Epidermal melanocyte (primary cell): ENCODE measurements around the gene CD24.
A peak's percentile ranks its signal among the peaks of the same experiment; 100 is the strongest.
"Not testable (repeated sequence)": the region's sequence is repeated elsewhere in the genome, so short reads cannot be mapped to it uniquely, and the experiment has no call there.

Experiments used
- DNase-seq: peaks from one replicate; pipeline ENCODE4 v3.0.0; 2011; ENCODE audit warnings: low spot score; ENCODE audit not compliant: insufficient read length

Gene CD24

GRCh38 chr6:106974336-106974998 is at the start of gene CD24:
Gene CD24, minus strand, starts transcription at chr6:106974729. Its CDS starts 83 bp downstream, at chr6:106974646.
- DNase-seq: no peak

GRCh38 chr6:107021446-107022185 is 47.1 kb upstream of the CD24 start:
- no peak for DNase-seq

- no peak for DNase-seq
Measured at GRCh38 chr6:107020239-107020638, 45.7 kb upstream of the CD24 start.

GRCh38 chr6:107019628-107020027 is 45.1 kb upstream of the CD24 start:
- not testable (repeated sequence) for DNase-seq

- DNase-seq: peak; percentile 56
Measured at GRCh38 chr6:107019047-107019446, 44.5 kb upstream of the CD24 start.

GRCh38 chr6:107009499-107009898 is 35.0 kb upstream of the CD24 start:
- no peak for DNase-seq

GRCh38 chr6:106997392-106998158 is 23.0 kb upstream of the CD24 start:
- no peak for DNase-seq

- no peak for DNase-seq
Measured at GRCh38 chr6:106995640-106996039, 21.1 kb upstream of the CD24 start.

GRCh38 chr6:106989737-106990136 is 15.2 kb upstream of the CD24 start:
- not testable (repeated sequence) for DNase-seq

GRCh38 chr6:106988664-106989063 is 14.1 kb upstream of the CD24 start:
- DNase-seq: no peak

- DNase-seq: peak; percentile 48
Measured at GRCh38 chr6:106981926-106982325, 7.4 kb upstream of the CD24 start.

- no peak for DNase-seq
Measured at GRCh38 chr6:106980926-106981325, 6.4 kb upstream of the CD24 start.

GRCh38 chr6:106979435-106979884 is 4.9 kb upstream of the CD24 start:
- DNase-seq: peak; percentile 77

- DNase-seq: no peak
Measured at GRCh38 chr6:106977246-106977645, 2.7 kb upstream of the CD24 start.

- DNase-seq: no peak
Measured at GRCh38 chr6:106976270-106976669, 1.7 kb upstream of the CD24 start.

- DNase-seq: no peak
Measured at GRCh38 chr6:106975738-106976064, 1.2 kb upstream of the CD24 start.

- DNase-seq: no peak
Measured at GRCh38 chr6:106974999-106975737, 639 bp upstream of the CD24 start.

GRCh38 chr6:106973836-106974335 is 643 bp downstream of the CD24 start:
- no peak for DNase-seq

GRCh38 chr6:106973018-106973835 is 1.3 kb downstream of the CD24 start:
- DNase-seq: no peak

GRCh38 chr6:106972500-106972899 is 2.0 kb downstream of the CD24 start:
- DNase-seq: no peak
